C4-2B (cell line): Measurements from ENCODE around the gene ACAP3.

Experiments
- H3K27ac ChIP-seq: fragments of 450-650 bp; 2 replicates; pipeline ENCODE4 v1.5.1; 2017
- ZFX ChIP-seq: fragments of 450-650 bp; IDR thresholded peaks from 2 replicates; pipeline ENCODE4 v1.6.1; 2017
- TF ChIP-seq, protein P1 (sequence below): fragments of 450-650 bp; conservative IDR thresholded peaks from 2 replicates; pipeline ENCODE4 v1.5.1; 2017; ENCODE audit warnings: mild to moderate bottlenecking

ACAP3 gene

DNA sequence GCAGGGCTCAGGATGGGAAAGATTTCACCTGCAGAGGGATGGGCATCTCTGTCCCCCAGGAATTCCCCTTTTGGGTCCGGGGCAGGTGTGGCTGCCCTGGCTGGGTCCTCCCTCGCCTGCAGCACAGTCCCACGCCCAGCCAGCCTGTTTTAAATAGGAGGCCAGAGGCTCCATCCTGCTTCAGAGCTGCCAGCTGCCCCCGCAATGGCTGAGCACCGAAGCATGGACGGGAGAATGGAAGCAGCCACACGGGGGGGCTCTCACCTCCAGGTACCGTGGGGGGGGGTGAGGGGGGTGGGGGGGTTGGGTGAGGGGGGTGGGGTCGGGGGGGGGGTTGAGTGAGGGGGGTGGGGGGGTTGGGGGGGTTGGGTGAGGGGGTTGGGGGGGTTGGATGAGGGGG, 23.9 kb downstream of the ACAP3 start:
- no peak overlapping the region for H3K27ac ChIP-seq
- TF ChIP-seq ZFX, result no peak
- TF ChIP-seq, protein P1, sequence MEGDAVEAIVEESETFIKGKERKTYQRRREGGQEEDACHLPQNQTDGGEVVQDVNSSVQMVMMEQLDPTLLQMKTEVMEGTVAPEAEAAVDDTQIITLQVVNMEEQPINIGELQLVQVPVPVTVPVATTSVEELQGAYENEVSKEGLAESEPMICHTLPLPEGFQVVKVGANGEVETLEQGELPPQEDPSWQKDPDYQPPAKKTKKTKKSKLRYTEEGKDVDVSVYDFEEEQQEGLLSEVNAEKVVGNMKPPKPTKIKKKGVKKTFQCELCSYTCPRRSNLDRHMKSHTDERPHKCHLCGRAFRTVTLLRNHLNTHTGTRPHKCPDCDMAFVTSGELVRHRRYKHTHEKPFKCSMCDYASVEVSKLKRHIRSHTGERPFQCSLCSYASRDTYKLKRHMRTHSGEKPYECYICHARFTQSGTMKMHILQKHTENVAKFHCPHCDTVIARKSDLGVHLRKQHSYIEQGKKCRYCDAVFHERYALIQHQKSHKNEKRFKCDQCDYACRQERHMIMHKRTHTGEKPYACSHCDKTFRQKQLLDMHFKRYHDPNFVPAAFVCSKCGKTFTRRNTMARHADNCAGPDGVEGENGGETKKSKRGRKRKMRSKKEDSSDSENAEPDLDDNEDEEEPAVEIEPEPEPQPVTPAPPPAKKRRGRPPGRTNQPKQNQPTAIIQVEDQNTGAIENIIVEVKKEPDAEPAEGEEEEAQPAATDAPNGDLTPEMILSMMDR, result no peak

DNA sequence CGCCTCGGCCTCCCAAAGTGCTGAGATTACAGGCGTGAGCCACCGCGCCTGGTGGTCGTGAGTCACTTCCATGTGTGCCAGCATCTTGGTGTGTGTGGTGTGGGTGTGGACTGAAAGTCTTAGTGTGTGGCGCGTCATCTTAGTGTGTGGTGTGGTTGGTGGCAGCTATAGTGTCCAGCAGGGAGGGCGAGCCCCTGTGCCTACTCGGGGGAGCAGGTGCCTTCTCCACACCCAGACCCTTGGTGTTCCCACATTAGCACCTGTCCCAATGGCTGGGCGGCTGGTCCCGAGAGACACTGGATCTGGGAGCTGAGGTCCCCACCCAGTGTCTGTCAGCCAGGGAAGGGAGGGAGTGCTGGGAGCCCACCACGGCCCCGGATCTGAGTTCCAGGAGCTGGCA, 24.7 kb downstream of the ACAP3 start:
- TF ChIP-seq, protein P1, result no peak
- TF ChIP-seq ZFX, result no peak
- H3K27ac ChIP-seq, result no peak overlapping the region

DNA sequence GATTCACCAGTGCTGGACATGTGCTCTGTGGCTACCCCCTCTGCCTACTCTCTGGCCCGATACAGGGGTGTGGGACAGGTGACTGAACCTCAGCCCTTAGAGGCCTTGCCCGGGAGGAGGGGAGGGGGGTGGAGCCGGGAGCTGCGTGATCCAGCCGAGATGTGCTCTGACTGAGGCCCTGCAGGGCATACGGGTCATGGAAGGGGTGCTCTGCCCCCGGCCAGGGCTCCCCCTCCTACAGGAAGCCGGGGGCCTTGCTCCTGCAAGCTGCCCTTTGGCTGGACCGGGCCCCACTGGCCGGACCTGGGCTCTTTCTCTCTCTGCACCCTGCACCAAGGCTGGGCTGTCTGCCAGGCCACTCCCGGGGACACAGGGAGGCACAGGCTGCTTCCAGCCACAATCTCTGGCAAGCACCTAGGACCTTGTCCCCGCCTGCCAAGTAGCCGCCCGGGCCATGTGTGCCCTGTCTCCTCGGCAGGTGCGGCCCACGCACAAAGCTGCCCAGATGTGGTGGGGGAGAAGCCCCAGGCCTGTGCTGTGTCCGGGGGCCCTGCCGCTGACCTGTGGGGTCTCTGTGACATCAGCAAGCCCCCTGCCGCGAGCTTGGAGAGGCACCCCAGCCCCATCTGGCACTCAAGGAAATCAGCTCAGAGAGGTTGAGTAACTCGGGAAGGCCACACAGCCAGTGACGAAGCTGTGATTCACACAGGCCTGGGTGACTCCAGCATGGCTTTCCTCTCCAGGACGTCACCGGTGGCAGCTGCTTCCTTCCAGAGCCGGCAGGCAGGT, 26.0 kb downstream of the ACAP3 start:
- H3K27ac ChIP-seq, result peak overlapping the region; percentile 52

DNA sequence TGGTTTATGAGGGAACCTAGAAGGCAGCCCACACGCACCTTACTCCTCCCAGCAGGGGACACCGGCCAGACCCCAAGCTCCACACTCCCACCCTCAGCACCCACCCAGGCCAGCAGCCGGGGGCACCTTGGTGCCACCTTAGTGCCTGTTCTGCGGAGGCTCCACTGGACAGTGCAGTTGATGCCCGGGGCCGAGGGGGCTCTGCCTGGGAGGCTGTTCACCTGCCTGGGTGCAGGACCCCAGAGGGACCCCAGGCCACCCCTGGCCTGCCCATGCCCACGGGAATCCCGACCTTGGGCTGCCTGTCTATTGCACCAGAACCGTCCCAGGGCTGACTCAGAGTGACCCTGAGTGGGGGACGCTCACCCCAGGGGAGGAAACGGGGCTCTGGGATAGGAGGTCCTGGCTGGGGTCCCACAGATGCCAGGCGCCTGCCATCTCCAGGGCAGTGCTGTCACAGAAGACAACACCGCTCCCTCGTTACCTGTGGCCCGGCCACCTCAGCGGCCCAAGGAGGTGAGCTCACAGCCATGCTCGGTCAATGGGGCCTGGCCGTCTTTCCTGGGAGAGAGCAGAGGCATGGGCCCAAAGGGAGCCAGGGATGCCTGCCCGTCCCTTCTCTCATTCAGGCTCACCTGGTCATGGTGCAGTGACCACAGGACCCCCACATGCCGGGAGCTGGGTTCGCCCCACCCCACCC, 26.8 kb downstream of the ACAP3 start:
- peak overlapping the region; percentile 52 for H3K27ac ChIP-seq
- TF ChIP-seq ZFX, result no peak
- TF ChIP-seq, protein P1, result no peak

More for the DNA sequence above, 26.0 kb downstream of the ACAP3 start:
- TF ChIP-seq, protein P1, result no peak
- TF ChIP-seq ZFX, result peak; percentile 42; the same call in 1 of the 2 replicates

DNA sequence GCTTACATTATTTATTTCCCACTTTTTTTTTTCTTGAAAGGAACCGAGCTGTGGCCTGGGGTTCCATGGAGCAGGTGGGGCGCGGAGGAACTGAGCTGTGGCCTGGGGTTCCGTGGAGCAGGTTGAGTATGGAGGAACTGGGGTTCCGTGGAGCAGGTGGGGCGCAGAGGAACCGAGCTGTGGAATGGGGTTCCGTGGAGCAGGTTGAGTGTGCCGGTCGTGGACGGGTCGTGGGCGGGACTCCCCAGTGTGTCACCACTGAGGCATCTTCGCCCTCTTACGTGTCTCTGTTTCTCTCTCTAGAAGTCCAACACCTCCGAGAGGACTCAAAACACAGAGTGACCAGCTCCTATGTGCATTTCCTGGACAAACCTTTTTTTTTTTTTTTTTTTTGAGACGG, 28.7 kb downstream of the ACAP3 start:
- TF ChIP-seq, protein P1, result no peak
- TF ChIP-seq ZFX, result no peak

DNA sequence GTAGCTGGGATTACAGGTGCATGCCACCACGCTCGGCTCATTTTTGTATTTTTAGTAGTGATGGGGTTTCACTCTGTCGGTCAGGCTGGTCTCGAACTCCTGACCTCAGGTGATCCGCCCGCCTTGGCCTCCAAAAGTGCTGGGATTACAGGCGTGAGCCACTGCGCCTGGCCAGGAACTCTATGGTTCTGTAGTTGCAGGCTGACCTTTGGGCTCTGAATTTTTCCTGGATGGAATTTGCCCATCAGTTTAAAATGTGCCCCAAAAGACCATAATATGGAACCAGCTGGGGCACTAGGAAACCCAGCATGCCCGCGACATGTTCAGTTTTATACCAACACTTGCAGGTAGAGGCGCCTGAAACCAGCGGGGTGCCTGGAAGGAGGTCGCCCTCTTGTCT, 29.1 kb downstream of the ACAP3 start:
- TF ChIP-seq, protein P1, result no peak
- no peak for TF ChIP-seq ZFX
- H3K27ac ChIP-seq, result no peak overlapping the region

More for the DNA sequence above, 28.7 kb downstream of the ACAP3 start:
- H3K27ac ChIP-seq, result no peak overlapping the region

DNA sequence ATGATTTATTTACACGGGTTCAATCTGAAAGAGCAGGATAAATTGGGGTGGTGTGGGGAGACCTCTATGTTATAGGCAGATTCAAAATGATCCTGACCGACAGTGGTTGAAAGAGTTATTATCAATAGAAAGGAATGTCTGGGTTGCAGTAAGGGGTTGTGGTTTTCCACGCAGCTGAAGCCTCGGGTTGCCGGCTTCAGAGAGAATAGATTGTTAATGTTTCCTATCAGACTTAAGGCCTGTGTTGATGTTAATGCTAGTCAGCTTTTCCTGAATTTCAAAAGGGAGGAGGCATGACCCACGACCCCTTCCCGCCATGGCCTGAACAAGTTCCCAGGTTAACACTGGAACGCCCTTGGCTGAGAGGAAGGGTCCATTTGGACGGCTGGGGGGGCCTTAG, 31.9 kb downstream of the ACAP3 start:
- TF ChIP-seq ZFX, result no peak
- TF ChIP-seq, protein P1, result no peak
- H3K27ac ChIP-seq, result no peak overlapping the region
